GM12875 (cell line): ENCODE measurements around the gene FCHO1.
"Not testable (repeated sequence)": the region's sequence is repeated elsewhere in the genome, so short reads cannot be mapped to it uniquely, and the experiment has no call there.

Experiments used
- H3K4me3 ChIP-seq: one replicate; pipeline ENCODE4 v1.5.1; 2011; ENCODE audit warnings: low read depth, low read length, control low read depth
- TF ChIP-seq, protein P1 (sequence below): IDR thresholded peaks from 2 replicates; pipeline ENCODE4 v1.5.1; 2011; ENCODE audit warnings: low read depth, mild to moderate bottlenecking, control low read depth, inconsistent platforms, low read length, moderate library complexity, borderline replicate concordance; ENCODE audit not compliant: insufficient read depth

FCHO1 gene

DNA sequence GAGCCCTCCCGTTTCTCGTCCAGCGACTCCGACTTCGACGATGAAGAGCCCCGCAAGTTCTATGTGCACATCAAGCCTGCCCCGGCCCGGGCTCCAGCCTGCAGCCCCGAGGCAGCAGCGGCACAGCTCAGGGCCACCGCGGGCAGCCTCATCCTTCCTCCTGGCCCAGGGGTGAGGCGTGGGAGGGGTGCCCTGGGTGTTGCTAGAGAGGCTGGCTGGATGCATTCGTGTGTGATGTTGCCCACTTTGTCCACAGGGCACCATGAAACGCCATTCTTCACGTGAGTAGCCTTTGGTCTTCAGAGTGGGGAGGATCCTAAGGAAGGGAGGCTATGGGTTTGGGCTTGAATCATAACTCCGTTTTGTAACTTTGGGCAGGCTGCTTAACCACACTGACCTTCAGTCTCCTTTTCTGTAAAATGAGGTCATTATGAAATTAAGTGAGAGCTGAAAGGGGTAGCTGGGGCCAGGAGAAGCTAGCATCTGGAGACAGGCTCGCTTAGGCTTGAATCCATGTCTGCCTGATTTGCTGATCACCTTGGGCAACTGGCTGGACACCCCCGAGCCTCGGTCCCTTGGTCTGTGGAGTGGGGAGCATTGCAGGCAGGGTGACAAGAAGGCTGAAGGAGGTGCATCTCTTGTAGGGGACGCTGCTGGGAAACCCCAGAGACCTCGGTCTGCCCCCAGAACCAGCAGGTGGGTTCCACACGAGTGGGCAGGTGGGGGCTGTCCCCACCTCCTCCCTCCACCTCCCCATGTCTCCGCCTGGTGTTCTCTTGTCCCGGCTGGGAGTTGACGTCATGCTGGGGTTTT lies 24.9 kb downstream of the FCHO1 start:
- TF ChIP-seq, protein P1, sequence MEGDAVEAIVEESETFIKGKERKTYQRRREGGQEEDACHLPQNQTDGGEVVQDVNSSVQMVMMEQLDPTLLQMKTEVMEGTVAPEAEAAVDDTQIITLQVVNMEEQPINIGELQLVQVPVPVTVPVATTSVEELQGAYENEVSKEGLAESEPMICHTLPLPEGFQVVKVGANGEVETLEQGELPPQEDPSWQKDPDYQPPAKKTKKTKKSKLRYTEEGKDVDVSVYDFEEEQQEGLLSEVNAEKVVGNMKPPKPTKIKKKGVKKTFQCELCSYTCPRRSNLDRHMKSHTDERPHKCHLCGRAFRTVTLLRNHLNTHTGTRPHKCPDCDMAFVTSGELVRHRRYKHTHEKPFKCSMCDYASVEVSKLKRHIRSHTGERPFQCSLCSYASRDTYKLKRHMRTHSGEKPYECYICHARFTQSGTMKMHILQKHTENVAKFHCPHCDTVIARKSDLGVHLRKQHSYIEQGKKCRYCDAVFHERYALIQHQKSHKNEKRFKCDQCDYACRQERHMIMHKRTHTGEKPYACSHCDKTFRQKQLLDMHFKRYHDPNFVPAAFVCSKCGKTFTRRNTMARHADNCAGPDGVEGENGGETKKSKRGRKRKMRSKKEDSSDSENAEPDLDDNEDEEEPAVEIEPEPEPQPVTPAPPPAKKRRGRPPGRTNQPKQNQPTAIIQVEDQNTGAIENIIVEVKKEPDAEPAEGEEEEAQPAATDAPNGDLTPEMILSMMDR: no peak
- H3K4me3 ChIP-seq: no peak overlapping the region

DNA sequence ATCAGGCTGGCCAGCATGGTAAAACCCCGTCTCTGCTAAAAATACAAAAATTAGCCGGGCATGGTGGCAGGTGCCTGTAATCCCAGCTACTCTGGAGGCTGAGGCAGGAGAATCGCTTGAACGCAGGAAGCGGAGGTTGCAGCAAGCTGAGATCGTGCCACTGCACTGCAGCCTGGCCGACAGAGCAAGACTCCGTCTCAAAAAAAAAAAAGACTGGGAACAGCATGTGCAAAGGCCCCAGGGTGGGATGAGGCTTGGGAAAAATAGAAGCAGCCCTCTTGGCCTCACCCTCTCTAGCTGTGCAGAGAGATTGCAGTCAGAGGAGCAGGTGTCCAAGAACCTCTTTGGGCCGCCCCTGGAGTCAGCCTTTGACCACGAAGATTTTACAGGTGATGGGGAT lies 26.6 kb downstream of the FCHO1 start:
- H3K4me3 ChIP-seq: not testable (repeated sequence)

DNA sequence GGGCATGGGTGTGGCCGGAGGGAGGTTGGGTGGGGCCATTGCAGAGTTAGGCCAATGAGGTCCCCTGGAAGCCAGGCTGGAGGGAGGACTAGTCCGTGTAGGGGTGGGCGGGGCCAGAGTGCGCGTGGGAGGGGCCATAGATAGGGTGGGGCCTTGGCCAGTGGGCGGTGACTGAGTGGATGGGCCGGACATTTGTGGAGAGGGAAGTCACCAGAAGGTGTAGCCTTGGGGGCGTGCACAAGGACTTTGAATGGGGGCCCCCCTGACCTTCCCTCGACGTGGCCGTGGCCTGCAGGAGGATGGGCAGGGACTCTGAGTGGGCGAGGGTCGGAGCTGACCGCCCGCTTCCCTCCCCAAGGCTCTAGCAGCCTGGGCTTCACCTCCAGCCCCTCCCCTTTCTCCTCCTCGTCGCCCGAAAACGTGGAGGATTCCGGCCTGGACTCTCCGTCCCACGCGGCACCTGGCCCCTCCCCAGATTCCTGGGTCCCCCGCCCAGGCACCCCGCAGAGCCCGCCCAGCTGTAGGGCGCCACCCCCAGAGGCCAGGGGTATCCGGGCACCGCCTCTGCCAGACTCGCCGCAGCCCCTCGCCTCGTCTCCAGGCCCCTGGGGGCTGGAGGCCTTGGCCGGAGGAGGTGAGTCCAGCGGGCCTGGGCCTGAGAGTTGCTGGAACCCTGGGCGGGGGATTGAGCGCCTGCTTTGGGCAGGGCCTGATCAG lies 27.1 kb downstream of the FCHO1 start:
- H3K4me3 ChIP-seq: no peak overlapping the region
- TF ChIP-seq, protein P1: no peak

DNA sequence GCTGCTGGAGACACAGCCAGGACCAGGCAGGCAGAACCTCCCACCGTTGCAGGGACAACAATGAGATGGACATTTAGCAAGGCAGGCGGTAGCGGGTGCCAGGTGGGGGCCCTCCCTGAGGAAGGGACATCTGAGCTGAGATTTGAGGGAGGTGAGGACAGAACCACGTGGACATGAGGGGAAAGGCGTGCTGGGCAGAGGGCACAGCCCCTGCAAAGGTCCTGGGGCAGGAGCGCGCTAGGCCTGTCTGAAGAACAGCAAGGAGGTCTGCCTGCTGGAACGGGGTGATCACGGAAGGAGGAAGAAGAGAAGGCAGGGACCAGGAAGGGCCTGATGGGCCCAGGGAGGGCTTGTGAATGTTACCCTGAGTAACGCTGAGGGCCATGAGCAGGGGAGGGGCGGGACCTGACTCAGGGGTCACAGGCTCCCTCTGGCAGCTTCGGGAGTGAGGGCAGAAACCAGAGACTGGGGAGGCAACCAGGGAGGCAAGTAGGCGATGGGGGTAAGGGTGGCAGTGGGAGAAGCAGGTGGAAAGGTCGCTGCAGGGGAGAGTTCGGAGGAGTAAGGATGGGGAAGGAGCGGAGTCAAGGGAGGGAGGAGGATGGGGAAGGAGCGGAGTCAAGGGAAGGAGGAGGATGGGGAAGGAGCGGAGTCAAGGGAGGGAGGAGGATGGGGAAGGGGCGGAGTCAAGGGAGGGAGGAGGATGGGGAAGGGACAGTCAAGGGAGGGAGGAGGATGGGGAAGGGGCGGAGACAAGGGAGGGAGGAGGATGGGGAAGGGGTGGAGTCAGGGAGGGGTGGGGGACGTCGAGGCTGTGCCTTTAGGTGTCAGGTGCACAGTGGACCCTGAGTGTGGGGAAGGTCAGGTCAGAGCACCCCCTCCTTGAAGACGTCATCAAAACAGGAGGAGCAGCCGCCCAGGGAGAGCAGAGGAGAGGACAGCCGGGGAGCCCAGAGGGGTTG lies 28.0 kb downstream of the FCHO1 start:
- TF ChIP-seq, protein P1: no peak
- no peak overlapping the region for H3K4me3 ChIP-seq

DNA sequence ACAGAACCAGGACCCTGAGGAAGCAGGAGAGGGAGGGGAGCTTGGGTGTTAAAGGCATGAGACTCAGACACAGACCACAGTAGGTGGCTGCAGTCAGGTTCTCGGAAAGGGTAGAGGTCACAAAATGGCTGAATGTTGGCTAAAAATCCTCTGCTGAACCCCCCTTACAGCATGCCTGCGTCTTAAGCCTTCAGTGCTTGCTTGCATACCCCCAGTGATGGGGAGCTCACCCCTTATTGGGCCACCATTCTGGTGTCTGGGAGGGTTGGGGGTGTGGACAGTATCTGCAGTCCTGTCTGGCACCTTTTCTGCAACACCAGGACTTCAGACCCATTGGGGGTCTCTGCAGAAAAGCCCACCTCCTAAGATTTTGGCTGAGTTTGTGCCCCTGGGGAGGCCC lies 29.5 kb downstream of the FCHO1 start:
- TF ChIP-seq, protein P1: no peak
- no peak overlapping the region for H3K4me3 ChIP-seq

DNA sequence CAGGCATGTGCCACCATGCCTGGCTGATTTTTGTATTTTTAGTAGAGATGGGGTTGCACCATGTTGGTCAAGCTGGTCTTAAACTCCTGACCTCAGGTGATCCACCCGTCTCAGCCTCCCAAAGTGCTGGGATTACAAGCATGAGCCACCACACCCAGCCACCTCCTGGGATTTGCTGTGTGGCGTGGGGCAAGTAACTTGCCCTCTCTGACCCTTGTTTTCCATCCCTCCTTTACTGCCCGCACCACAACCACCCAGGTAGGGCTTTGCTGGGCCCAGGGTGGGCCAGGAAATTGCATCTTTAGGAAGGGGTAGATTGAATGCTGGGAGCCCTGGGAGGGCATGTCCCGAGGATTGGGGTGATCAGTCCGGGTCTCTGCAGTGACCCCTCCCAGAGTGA lies 32.4 kb downstream of the FCHO1 start:
- not testable (repeated sequence) for H3K4me3 ChIP-seq

DNA sequence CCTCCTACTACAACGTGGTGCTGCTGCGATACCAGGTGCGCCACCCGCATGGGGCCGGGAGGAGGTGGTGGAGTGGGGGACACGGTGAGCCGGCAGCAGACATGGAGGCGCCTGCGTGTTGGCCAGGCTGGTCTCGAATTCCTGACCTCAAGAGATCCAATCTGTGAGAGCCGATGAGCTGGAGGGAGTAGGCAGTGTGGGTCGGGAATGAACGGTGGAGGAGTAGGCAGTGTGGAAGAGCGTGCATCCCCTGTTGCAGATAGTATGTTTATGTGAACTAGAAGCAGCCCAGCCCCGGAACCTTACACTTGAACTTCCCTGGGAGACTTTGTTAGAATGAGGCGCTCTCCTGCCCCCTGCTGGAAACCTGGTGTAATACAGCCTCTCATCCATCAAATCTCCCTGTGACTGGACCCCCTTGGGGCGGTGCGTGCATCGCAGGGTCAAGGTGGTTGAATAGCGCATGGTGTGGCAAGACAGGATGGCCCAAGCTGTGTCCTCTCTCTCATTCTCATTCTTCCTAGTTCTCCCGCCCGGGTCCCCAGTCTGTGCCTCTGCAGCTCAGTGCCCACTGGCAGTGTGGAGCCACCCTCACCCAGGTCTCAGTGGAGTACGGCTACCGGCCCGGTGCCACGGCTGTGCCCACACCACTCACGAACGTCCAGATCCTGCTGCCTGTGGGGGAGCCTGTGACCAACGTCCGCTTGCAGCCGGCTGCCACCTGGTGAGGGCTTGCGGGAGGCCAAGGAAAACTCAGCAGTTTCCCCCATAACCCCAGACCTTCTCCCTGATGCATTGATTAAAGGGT lies 33.1 kb downstream of the FCHO1 start:
- TF ChIP-seq, protein P1: peak; percentile 79
- no peak overlapping the region for H3K4me3 ChIP-seq
